ENCODE measurements around the gene FBLN2. TPM values are rescaled to one million over a fixed set of nuclear protein-coding genes. Genes with fewer than 3 reads are reported as not detected.

The FBLN2 gene
- total RNA-seq, 1 donor, result 0.73 TPM

DNA sequence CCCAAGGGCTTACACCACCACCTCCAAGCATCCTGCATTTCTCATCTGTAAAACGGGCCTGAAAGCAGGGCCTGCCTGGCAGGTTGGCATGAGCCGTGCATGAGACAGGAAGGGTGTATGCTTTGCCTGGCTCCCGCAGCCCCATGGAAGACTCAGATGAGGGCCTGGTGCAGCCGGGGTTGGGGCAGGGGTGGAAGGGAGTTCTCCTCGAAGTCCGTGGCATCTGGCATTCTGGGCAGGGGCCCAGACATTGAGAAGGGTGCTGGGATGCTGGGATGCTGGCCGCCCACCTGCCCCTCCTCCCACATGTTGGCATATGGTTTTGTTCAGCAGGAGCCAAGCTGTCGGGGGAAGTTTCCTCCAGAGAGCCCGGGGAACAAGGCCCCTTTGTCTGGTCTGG lies 13.0 kb upstream of the FBLN2 start:
- Histone ChIP-seq H3K4me1 (ENCODE audit: insufficient read depth, low read length) (no peaks in the 10 kb centered on the region), H3K27me3 (ENCODE audit: insufficient read depth, low read length) (no peaks in the 10 kb centered on the region), H3K4me3 (ENCODE audit: low read length) (no peak overlapping the region), H3K9me3 (ENCODE audit: low read depth, low read length) (no peaks in the 10 kb centered on the region)

DNA sequence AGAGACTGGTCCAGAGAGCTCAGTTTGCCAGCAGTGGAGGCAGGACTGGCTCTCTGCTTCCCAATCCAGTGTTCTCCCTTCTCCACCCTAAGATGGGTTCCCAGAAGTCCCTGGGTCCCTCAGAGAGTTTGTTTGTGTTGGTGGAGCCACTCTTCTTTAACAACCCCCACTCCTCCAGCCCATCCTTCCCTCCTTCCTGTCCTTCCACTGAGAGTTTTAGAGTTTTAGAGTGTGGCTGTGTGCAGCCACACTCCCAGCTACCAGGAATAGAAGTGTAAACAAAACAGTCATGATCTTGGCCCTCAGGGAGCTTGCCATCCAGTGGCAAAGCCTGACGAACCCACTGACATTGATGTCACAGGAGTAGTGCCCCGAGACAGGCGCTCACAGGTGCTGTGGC lies 12.5 kb upstream of the FBLN2 start:
- no peaks in the 10 kb centered on the region for H3K9me3 ChIP-seq (ENCODE audit: low read depth, low read length)
- H3K4me3 ChIP-seq (ENCODE audit: low read length), result no peak overlapping the region
- no peaks in the 10 kb centered on the region for H3K4me1 ChIP-seq (ENCODE audit: insufficient read depth, low read length)
- no peaks in the 10 kb centered on the region for H3K27me3 ChIP-seq (ENCODE audit: insufficient read depth, low read length)

GRCh38 chr3:13536832-13537231 lies 12.1 kb upstream of the FBLN2 start:
- no peak overlapping the region for H3K4me3 ChIP-seq (ENCODE audit: low read length)
- H3K9me3 ChIP-seq (ENCODE audit: low read depth, low read length), result no peaks in the 10 kb centered on the region
- no peaks in the 10 kb centered on the region for H3K27me3 ChIP-seq (ENCODE audit: insufficient read depth, low read length)
- no peaks in the 10 kb centered on the region for H3K4me1 ChIP-seq (ENCODE audit: insufficient read depth, low read length)

GRCh38 chr3:13537244-13537908 lies 11.5 kb upstream of the FBLN2 start:
- Histone ChIP-seq H3K27me3 (ENCODE audit: insufficient read depth, low read length) (no peaks in the 10 kb centered on the region), H3K9me3 (ENCODE audit: low read depth, low read length) (no peaks in the 10 kb centered on the region), H3K4me3 (ENCODE audit: low read length) (no peak overlapping the region), H3K4me1 (ENCODE audit: insufficient read depth, low read length) (no peaks in the 10 kb centered on the region)

DNA sequence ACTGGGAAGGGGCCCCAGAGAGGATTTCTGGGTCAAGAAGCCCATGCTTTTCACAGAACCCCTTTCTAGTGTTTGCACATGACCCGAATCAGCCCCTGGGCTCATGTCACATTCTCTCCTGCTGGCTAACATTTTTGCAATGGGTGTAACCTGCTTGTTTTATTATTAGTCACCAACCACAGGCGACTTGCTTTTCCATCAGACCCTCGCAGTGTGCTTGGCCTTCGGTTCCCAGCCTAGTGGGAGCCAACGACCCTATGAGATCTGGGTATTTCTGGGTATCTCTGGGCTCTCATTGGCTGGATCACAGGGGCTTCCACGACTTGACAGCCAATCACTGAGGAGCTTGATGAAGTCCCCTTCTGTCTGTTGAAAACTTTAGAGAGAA lies 11.0 kb upstream of the FBLN2 start:
- H3K9me3 ChIP-seq (ENCODE audit: low read depth, low read length), result no peaks in the 10 kb centered on the region
- H3K4me3 ChIP-seq (ENCODE audit: low read length), result no peak overlapping the region
- no peaks in the 10 kb centered on the region for H3K4me1 ChIP-seq (ENCODE audit: insufficient read depth, low read length)
- H3K27me3 ChIP-seq (ENCODE audit: insufficient read depth, low read length), result no peaks in the 10 kb centered on the region

DNA sequence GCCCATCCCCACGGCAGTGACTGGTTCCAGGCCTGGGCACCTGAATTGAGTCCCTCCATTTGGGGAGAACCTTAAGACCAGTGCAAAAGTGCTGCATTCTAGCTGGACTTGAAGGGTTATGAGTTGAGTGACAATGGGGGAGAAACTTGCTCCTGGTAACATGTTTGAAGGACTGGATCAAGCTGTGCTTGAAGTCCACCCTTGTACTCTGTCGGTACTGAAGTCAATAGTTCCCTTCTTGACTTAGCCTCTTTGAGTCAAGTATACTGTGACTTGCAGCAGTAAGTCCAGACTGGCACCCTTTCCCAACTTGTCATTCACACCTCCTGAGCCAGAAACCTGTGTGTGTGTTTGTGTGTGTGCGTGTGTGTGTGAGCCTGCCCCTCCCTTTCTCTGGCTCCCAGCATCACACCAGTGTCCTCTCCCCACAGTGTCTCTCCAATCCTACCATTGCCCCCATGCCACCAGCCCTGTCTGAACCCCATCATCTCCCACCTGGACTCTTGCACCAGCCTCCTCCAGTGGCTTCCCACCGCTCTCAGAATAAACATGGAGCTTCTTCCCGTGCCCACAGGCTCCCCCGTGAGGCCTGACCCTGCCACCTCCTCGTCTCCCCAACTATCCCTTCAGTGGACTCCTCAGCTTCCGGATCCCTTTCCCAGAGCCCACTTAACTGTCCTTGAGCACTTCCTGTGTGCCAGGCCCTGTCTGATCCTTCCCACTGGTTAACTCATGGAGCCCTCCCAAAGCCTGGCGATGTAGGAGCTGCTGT lies 10.2 kb upstream of the FBLN2 start:
- Histone ChIP-seq H3K9me3 (ENCODE audit: low read depth, low read length) (no peaks in the 10 kb centered on the region), H3K4me1 (ENCODE audit: insufficient read depth, low read length) (no peaks in the 10 kb centered on the region), H3K4me3 (ENCODE audit: low read length) (no peak overlapping the region), H3K27me3 (ENCODE audit: insufficient read depth, low read length) (no peaks in the 10 kb centered on the region)

- Histone ChIP-seq H3K4me1 (ENCODE audit: insufficient read depth, low read length) (no peaks in the 10 kb centered on the region), H3K4me3 (ENCODE audit: low read length) (no peak overlapping the region), H3K9me3 (ENCODE audit: low read depth, low read length) (no peaks in the 10 kb centered on the region), H3K27me3 (ENCODE audit: insufficient read depth, low read length) (no peaks in the 10 kb centered on the region)
Measured at GRCh38 chr3:13539292-13539638, 9.7 kb upstream of the FBLN2 start.

- H3K4me1 ChIP-seq (ENCODE audit: insufficient read depth, low read length), result no peaks in the 10 kb centered on the region
- H3K9me3 ChIP-seq (ENCODE audit: low read depth, low read length), result no peaks in the 10 kb centered on the region
- no peaks in the 10 kb centered on the region for H3K27me3 ChIP-seq (ENCODE audit: insufficient read depth, low read length)
- no peak overlapping the region for H3K4me3 ChIP-seq (ENCODE audit: low read length)
Measured at GRCh38 chr3:13539671-13540070, 9.3 kb upstream of the FBLN2 start.

DNA sequence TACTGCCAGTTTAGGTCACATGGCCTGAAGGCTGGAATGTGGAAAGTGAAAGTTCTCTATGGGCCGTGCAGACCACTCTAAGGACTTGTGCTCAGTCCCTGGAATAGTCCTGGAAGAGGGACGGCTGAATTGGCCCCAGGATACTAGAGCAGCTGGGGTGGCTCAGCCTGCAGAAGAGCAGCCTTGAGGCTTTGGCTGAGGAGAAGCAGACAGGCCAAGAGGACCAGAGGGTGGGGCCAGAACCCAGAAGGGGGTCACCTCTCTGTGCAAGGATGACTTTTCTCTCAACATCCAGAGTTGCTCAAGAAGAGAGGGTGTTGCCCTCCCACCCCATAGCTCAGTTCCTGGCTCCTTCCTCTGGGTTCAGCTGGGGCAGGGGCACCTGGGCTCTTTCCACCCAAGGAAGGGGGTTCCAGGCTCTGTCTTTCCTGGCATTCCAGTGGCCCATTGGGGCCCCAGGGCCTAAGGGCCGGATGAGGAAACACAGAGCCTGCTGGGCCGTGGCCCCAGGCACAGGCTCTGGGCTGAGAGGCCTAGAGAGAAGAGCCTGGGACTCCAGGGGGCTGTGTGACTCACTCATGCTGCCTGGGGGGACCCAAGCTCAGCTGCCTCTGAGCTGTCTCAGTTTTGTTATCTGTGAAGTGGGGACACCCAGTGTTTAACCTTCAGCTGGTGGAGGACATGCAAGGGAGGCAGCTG lies 8.5 kb upstream of the FBLN2 start:
- Histone ChIP-seq H3K4me1 (ENCODE audit: insufficient read depth, low read length) (no peaks in the 10 kb centered on the region), H3K4me3 (ENCODE audit: low read length) (no peak overlapping the region), H3K9me3 (ENCODE audit: low read depth, low read length) (no peaks in the 10 kb centered on the region), H3K27me3 (ENCODE audit: insufficient read depth, low read length) (no peaks in the 10 kb centered on the region)

GRCh38 chr3:13541691-13542090 lies 7.2 kb upstream of the FBLN2 start:
- Histone ChIP-seq H3K4me1 (ENCODE audit: insufficient read depth, low read length) (no peaks in the 10 kb centered on the region), H3K4me3 (ENCODE audit: low read length) (no peak overlapping the region), H3K27me3 (ENCODE audit: insufficient read depth, low read length) (no peaks in the 10 kb centered on the region), H3K9me3 (ENCODE audit: low read depth, low read length) (no peaks in the 10 kb centered on the region)

GRCh38 chr3:13542142-13542541 lies 6.8 kb upstream of the FBLN2 start:
- H3K4me3 ChIP-seq (ENCODE audit: low read length), result no peak overlapping the region
- H3K4me1 ChIP-seq (ENCODE audit: insufficient read depth, low read length), result no peaks in the 10 kb centered on the region
- no peaks in the 10 kb centered on the region for H3K27me3 ChIP-seq (ENCODE audit: insufficient read depth, low read length)
- H3K9me3 ChIP-seq (ENCODE audit: low read depth, low read length), result no peaks in the 10 kb centered on the region

- Histone ChIP-seq H3K4me1 (ENCODE audit: insufficient read depth, low read length) (no peaks in the 10 kb centered on the region), H3K9me3 (ENCODE audit: low read depth, low read length) (no peaks in the 10 kb centered on the region), H3K4me3 (ENCODE audit: low read length) (no peak overlapping the region), H3K27me3 (ENCODE audit: insufficient read depth, low read length) (peaks cover 5% of the 10 kb centered on the region)
Measured at GRCh38 chr3:13543253-13543652, 5.7 kb upstream of the FBLN2 start.

DNA sequence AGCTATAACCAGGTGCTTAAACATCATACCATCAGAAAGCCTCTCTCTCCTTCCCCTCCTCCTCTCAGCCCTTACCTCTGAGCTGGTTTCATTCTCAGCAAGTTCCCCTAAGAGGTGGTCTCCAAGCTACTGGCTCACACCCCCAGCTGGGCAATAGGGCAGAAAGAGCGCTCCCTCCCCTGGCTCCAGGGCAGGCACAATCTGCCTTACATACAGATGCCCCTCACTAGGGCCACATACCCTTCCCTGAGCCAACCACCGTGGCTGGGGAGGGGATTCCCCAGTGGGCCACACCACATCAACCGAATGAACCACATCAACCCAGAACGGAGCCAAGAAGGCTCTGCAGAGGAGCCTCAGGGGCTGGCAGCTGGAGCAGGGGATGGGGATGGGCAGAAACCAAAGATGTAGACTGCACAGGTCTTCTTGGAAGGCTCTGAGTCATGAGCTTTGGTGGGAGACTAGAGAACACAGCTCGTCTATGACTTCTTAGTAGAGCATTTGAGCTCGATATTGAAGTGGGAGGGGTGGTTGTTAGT lies 4.6 kb upstream of the FBLN2 start:
- H3K9me3 ChIP-seq (ENCODE audit: low read depth, low read length), result no peaks in the 10 kb centered on the region
- H3K27me3 ChIP-seq (ENCODE audit: insufficient read depth, low read length), result peaks cover 7% of the 10 kb centered on the region
- H3K4me1 ChIP-seq (ENCODE audit: insufficient read depth, low read length), result no peaks in the 10 kb centered on the region
- H3K4me3 ChIP-seq (ENCODE audit: low read length), result no peak overlapping the region

- Histone ChIP-seq H3K4me3 (ENCODE audit: low read length) (no peak overlapping the region), H3K4me1 (ENCODE audit: insufficient read depth, low read length) (peaks cover under 1% of the 10 kb centered on the region), H3K27me3 (ENCODE audit: insufficient read depth, low read length) (peaks cover 7% of the 10 kb centered on the region), H3K9me3 (ENCODE audit: low read depth, low read length) (no peaks in the 10 kb centered on the region)
Measured at GRCh38 chr3:13544951-13545651, 3.8 kb upstream of the FBLN2 start.

GRCh38 chr3:13545952-13546454 lies 2.9 kb upstream of the FBLN2 start:
- H3K4me3 ChIP-seq (ENCODE audit: low read length), result no peak overlapping the region
- no peaks in the 10 kb centered on the region for H3K9me3 ChIP-seq (ENCODE audit: low read depth, low read length)
- peaks cover 7% of the 10 kb centered on the region for H3K27me3 ChIP-seq (ENCODE audit: insufficient read depth, low read length)
- H3K4me1 ChIP-seq (ENCODE audit: insufficient read depth, low read length), result peaks cover 5% of the 10 kb centered on the region

Measured in mononuclear cell (primary cell).